Prostate gland (tissue), 2 donors: ENCODE results near the gene VSIG8. TPM values are rescaled to one million over a fixed set of nuclear protein-coding genes. Genes with fewer than 3 reads are reported as not detected.

ENCODE experiments used
- DNase-seq: peaks from one replicate; pipeline ENCODE4 v3.0.0-alpha.2; 2019; ENCODE audit warnings: low spot score
- H3K27ac ChIP-seq, 2 donors: fragments of 200-600 bp; sonication (generic); 2 replicates each; pipeline ENCODE4 v1.5.1; 2017 to 2019
- H3K27me3 ChIP-seq: fragments of 200-600 bp; sonication (generic); replicated peaks from 2 replicates; pipeline ENCODE4 v1.5.1; 2019; ENCODE audit not compliant: insufficient read depth
- H3K36me3 ChIP-seq, 2 donors: fragments of 200-600 bp; sonication (generic); 1 replicate in 1 of 2; 2 replicates in 1 of 2; pipeline versions ENCODE4 v1.5.1 to v1.8.1; 2017 to 2019
- H3K4me1 ChIP-seq: fragments of 200-600 bp; sonication (generic); replicated peaks from 2 replicates; pipeline ENCODE4 v1.5.1; 2019
- H3K4me3 ChIP-seq, 2 donors: fragments of 200-600 bp; sonication (generic); 2 replicates each; pipeline ENCODE4 v1.5.1; 2017 to 2019
- H3K9me3 ChIP-seq: fragments of 200-600 bp; sonication (generic); 2 replicates; pipeline ENCODE4 v1.5.1; 2017
- POLR2A ChIP-seq: fragments of 450-650 bp; IDR thresholded peaks from one replicate; pipeline ENCODE4 v1.6.1; 2016; ENCODE audit warnings: antibody characterized with exemption, mild to moderate bottlenecking
- POLR2AphosphoS5 ChIP-seq: sonication (generic); formaldehyde crosslinking; IDR thresholded peaks from one replicate; pipeline ENCODE4 v1.6.1; 2017; ENCODE audit warnings: antibody characterized with exemption
- WGBS: methylation state at CpG from one replicate; pipeline ENCODE4 v1.1.5; 2018; 5-methylcytosine and 5-hydroxymethylcytosine counted together
- intact Hi-C: fragments of 100-400 bp; cut with DNase I; formaldehyde crosslinking; loops from one replicate; pipeline ENCODE4 v1.14.2; 2022
- total RNA-seq, 2 donors: library from RNA; depleted of rRNA; stranded (reverse); fragments of >200 nt; gene quantifications; one replicate each; pipeline ENCODE4 v1.1.0, GENCODE V29; 2016
- TF ChIP-seq, protein P1 (sequence below), 4 experiments: fragments of 200-600 bp in 2 of 4; fragments of 450-650 bp in 2 of 4; sonication (generic) in 2 of 4; IDR thresholded peaks; 1 replicate in 3 of 4; 2 replicates in 1 of 4; pipeline ENCODE4 v1.5.1; 2016 to 2019; ENCODE audit warnings: antibody characterized with exemption in 4 of 4, mild to moderate bottlenecking in 2 of 4, moderate library complexity in 2 of 4

VSIG8 gene
- total RNA-seq, 2 donors from 2014 or later = not detected

DNA sequence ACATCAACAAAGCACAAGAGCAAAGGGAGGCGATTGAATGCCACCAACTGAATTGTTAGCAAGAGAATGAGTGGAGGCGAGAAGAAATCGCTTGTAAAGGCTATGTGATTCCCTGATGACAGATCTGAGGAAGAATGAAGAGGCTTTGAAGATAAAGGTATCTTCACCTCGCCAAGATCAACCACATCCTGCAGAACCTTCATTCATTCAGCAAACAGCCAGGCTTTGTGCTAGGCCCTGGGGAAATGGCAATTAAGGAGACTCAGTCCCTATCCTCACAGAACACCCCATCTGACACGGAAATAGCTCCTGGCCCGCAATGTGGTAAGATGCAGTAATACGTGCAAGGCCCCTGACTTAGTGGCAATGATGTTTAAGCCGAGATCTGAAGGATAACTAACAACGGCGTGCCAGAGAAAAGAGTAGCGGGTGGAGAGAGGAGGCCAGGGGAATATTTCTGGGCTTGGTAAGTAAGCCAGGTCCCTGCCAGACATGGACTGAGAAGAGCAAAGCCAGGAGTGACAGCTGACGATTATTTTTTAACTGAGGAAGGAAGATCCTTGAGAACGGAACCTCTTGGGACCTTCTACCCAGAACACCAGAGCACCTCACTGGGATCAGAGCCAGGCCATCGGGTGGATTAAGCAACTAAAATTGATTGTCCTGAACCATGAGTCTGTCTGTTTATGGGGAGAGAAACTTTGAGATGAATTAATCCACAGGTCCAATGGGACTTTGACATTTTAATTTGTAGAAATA lies 4.6 kb upstream of the VSIG8 start:
- H3K4me3 ChIP-seq = no peak overlapping the region
- WGBS = 74% methylated on average over 14 of the region's 14 CpGs

DNA sequence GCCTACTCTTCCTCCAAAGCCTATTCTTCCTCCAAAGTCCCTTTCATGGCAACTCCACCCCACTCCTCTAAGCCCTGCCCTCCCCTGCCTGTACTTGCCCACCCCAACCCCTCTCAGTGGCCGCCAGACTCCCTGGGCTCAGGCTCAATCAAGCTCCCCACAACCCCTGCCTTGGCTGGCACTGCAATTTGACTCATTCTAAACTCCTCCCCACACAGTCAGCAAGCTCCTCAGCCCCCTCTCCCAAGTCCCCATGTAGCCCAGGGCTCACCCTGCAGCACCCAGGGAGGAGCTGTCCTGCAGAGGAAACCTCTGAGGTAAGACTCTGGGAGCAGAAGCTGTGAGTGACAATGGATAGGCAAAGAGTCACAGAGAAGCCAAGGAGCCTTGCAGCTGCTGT lies 3.6 kb upstream of the VSIG8 start:
- DNase-seq = no peak

More for the DNA sequence above, 4.6 kb upstream of the VSIG8 start:
- TF ChIP-seq POLR2A (no peak), POLR2AphosphoS5 (no peak)
- TF ChIP-seq, protein P1, sequence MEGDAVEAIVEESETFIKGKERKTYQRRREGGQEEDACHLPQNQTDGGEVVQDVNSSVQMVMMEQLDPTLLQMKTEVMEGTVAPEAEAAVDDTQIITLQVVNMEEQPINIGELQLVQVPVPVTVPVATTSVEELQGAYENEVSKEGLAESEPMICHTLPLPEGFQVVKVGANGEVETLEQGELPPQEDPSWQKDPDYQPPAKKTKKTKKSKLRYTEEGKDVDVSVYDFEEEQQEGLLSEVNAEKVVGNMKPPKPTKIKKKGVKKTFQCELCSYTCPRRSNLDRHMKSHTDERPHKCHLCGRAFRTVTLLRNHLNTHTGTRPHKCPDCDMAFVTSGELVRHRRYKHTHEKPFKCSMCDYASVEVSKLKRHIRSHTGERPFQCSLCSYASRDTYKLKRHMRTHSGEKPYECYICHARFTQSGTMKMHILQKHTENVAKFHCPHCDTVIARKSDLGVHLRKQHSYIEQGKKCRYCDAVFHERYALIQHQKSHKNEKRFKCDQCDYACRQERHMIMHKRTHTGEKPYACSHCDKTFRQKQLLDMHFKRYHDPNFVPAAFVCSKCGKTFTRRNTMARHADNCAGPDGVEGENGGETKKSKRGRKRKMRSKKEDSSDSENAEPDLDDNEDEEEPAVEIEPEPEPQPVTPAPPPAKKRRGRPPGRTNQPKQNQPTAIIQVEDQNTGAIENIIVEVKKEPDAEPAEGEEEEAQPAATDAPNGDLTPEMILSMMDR (IDR thresholded peaks at IDR 0.05) = no peak
- H3K27ac ChIP-seq = no peak overlapping the region
- H3K9me3 ChIP-seq = no peaks in the 10 kb centered on the region
- no peaks in the 10 kb centered on the region for H3K4me1 ChIP-seq
- intact Hi-C loops = no loop called here
- H3K36me3 ChIP-seq = no peaks in the 10 kb centered on the region
- no peak for DNase-seq
- H3K27me3 ChIP-seq = no peaks in the 10 kb centered on the region

DNA sequence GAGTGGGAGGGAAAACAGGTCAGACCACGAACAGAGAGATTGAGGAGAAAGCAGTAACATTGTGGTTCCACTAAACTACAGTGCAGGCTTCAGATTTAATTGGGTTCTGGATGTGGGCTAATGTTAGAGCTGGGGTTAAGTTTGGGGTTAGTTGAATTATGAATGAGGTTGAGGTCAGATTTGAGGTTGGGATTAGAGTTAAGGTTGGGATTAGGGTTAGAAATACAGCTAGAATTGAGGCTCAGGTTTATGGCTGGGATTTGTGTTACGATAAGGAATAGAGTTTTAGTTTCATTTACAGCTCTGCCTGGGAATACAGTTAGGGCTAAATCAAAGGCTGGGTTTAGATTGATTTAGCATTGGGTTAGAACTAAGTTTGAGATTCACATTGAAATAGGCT lies 1.8 kb upstream of the VSIG8 start:
- intact Hi-C loops = no loop called here
- H3K27me3 ChIP-seq = no peaks in the 10 kb centered on the region
- TF ChIP-seq POLR2A (no peak), POLR2AphosphoS5 (no peak)
- TF ChIP-seq, protein P1 (IDR thresholded peaks at IDR 0.05) = no peak
- H3K27ac ChIP-seq = no peak overlapping the region
- no peak overlapping the region for H3K4me3 ChIP-seq
- no peaks in the 10 kb centered on the region for H3K36me3 ChIP-seq
- H3K9me3 ChIP-seq = no peaks in the 10 kb centered on the region
- DNase-seq = no peak
- no peaks in the 10 kb centered on the region for H3K4me1 ChIP-seq
- WGBS = 92% methylated on average over 2 of the region's 2 CpGs

More for the DNA sequence above, 3.6 kb upstream of the VSIG8 start:
- Histone ChIP-seq H3K36me3 (no peaks in the 10 kb centered on the region), H3K4me1 (no peaks in the 10 kb centered on the region), H3K27ac (no peak overlapping the region), H3K4me3 (no peak overlapping the region), H3K27me3 (no peaks in the 10 kb centered on the region), H3K9me3 (no peaks in the 10 kb centered on the region)
- intact Hi-C loops = no loop called here
- TF ChIP-seq POLR2A (no peak), POLR2AphosphoS5 (no peak)
- TF ChIP-seq, protein P1 (IDR thresholded peaks at IDR 0.05) = no peak
- 50% methylated on average over 1 of the region's 1 CpG for WGBS

DNA sequence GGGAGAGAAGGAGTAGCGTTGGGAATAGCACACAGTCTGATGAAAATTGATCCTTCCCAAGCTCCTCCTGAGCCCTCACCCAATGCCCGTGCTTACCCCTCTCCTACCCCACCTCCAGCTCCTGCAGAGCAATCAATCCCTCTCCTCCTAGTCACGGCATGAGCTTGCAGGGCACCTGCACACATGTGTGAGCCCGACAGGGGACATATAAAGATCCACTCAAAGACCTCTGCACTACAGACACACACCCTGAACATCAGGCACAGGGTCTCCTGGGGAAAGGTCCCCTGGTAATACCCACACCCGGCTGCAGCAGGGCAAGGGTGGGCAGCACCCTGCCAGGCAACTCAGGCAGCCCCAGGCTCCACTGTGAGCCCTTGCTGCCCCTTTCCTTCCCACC lies 426 bp downstream of the VSIG8 start:
- TF ChIP-seq POLR2AphosphoS5 (no peak), POLR2A (no peak)
- TF ChIP-seq, protein P1 (IDR thresholded peaks at IDR 0.05) = no peak
- H3K9me3 ChIP-seq = no peaks in the 10 kb centered on the region
- 78% methylated on average over 5 of the region's 5 CpGs for WGBS

DNA sequence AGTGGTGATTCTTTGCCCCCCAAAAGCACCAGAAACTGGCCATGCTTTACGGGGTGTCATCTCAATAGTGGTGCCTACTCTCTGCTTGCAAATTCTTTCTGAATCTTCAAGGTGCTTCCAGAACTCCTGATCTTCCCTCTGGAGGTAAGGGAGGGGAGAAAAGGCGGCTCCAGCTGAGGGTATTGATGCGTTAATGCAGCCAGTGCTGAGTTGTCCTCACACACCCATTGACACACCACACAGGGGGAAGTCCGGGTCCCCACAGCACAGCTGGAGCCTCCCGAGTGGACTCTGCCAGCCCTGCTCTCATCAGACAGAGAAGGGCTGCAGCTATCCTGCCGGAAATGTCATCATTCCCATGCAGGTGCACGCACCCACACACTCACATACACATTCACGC lies 1.2 kb downstream of the VSIG8 start:
- intact Hi-C loops = no loop called here
- no peaks in the 10 kb centered on the region for H3K4me1 ChIP-seq
- DNase-seq = no peak
- no peak overlapping the region for H3K4me3 ChIP-seq
- no peaks in the 10 kb centered on the region for H3K9me3 ChIP-seq
- TF ChIP-seq POLR2A = no peak
- TF ChIP-seq, protein P1 (IDR thresholded peaks at IDR 0.05) = no peak
- TF ChIP-seq POLR2AphosphoS5 = no peak
- H3K27me3 ChIP-seq = no peaks in the 10 kb centered on the region
- no peaks in the 10 kb centered on the region for H3K36me3 ChIP-seq
- WGBS = 82% methylated on average over 8 of the region's 8 CpGs
- H3K27ac ChIP-seq = no peak overlapping the region

More for the DNA sequence above, 426 bp downstream of the VSIG8 start:
- Histone ChIP-seq H3K4me1 (no peaks in the 10 kb centered on the region), H3K4me3 (no peak overlapping the region), H3K36me3 (no peaks in the 10 kb centered on the region), H3K27me3 (no peaks in the 10 kb centered on the region), H3K27ac (no peak overlapping the region)
- intact Hi-C loops = no loop called here
- no peak for DNase-seq
